A673 (cell line): ENCODE results near the gene SYNJ2.

ENCODE experiments used
- CTCF ChIP-seq: fragments of 300-800, 200-600 bp; sonication (generic); conservative IDR thresholded peaks from 2 replicates; pipeline ENCODE4 v1.5.1; 2017; ENCODE audit warnings: low read depth, mild to moderate bottlenecking, antibody characterized with exemption, low read length, moderate library complexity, mixed read lengths
- EZH2 ChIP-seq: fragments of 200-600 bp; sonication (generic); IDR thresholded peaks from 2 replicates; pipeline ENCODE4 v1.6.1; 2017; ENCODE audit warnings: borderline replicate concordance, low read depth, mild to moderate bottlenecking, mixed read lengths, antibody characterized with exemption, low read length; ENCODE audit not compliant: poor library complexity, severe bottlenecking

DNA sequence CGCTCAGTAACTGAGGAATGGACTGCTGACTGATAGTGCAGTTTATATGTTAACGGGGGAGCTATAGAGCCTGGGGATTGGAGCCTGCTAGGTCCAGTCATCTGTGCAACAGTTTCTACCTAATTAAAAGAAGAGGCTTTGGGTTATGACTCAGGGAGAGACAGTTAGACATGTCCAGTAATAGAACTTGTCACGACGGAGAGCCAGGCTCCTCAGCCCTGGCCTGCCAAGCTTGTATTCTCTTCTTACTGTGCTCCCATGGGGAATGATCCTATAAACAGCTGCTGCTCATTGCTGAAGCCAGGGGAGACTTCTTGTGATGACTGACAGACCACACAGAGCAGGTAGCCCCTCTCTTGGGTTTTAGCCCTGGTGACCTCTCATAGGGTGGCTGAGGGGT lies 69.3 kb downstream of the SYNJ2 start:
- TF ChIP-seq CTCF: no peak
- TF ChIP-seq EZH2: no peak
